ENCODE measurements around the gene GPR119.
"Not testable (repeated sequence)": the region's sequence is repeated elsewhere in the genome, so short reads cannot be mapped to it uniquely, and the experiment has no call there.

Gene GPR119

DNA sequence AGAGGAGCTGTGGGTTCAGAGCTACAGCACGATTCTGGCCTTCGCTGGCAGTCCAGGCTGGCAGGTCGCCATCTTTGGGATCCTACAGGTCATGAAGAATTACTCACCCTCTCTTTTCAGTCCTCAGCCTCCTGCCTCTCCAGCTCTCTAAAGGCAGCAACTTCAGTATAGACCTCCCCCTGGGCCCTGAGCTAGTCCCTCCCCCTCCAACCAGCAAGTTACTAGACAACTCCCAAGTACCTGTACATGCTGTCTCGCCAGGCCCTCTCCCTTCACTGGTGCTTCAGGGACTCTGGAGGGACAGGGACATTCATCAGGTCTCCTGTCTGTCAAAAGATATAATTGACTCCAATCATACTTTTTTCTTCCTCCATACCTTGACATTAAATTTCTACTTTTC is at the start of gene GPR119:
Gene GPR119, minus strand, starts transcription at position 155 of the 400 bp plus-strand sequence. CDS start 227 bp downstream, outside the sequence.
- no peak for DNase-seq (ENCODE audit: low read depth)

DNA sequence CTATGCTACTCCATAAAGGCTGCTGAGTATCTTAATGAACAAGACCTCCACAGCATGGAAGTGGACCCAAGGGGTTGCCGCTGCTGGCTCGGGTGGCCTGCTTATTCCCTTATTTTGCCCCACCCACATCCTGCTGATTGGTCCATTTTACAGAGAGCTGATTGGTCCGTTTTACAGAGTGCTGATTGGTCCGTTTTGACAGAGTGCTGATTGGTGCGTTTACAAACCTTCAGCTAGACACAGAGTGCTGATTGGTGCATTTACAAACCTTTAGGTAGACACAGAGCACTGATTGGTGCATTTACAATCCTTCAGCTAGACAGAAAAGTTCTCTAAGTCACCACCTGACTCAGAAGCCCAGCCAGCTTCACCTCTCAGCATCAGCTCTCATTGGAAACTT is 43.8 kb upstream of the GPR119 start:
- DNase-seq (ENCODE audit: low read depth): not testable (repeated sequence)

DNA sequence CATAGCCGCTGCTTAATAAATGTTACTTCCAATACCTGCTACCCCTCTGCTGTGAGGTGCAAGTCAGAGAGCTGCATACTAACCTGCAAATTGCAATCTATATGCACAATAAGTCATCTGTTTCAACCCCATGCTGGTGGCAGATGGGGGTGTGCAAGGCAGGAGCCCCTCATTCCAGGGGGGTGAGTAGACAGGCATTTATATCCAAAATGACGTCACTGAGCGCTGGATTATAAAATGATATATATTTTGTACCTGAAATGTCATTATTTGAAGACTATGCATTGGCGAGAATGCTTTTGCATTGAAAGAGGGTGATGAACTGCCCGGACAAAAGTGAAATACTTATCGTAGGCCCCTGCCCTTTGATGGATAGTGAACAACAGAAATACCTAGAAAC is 41.1 kb upstream of the GPR119 start:
- DNase-seq (ENCODE audit: low read depth): no peak

DNA sequence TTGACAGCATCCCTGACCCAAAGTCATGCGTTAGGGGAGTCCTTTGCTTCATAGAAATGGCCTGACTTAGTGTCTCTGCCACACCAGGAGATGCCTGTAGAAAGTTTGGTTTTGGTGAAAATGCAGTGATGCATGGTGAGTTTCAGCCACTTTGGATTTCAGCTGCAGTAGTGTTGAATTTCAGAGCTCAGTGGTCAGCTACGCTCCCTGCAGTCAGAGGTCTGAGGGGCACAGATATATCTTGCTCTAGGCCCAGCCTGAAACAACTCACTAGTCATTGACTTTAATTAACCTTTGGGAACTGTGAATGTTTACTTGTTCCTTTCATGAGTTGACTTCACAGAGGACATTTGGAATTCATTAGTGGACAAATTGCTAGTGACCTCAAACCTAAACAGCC is 33.8 kb upstream of the GPR119 start:
- DNase-seq (ENCODE audit: low read depth): no peak

DNA sequence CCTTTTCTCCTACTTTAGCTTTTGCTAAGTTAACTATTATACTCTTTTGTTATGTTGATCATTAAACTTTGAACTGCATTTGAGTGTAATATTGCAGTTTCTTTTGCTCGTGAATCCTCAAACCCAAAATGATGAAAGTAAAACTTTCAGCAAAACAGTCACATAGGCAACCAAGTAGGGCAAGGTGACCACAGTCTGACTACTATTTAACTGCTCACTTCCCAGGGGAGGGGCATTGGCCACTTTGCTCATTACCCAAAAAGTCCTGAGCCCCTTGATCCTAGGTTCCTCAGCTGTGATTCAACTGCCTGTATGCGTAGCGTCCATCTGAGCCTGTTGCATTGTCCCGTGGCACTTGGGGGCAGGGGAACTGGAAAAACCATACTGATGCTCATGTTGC is 33.3 kb upstream of the GPR119 start:
- DNase-seq (ENCODE audit: low read depth): no peak

DNA sequence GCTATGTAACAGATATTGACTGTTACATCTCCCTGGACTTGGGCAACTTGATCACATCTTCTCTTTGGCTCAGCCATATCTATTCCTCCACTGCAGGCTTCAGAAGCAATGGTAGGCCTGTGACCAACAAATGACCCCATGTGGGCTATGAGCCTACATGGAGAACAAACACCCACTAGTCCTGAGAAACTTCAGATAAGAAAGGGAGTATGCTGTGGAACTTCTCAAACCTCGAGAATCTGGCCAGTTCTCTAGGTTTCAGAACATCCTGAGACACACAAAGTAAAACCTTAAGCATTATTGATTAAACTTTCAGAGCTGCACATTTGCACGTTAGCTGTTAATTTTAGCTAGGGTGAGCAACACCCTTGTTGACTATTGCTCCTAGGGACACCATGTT is 32.6 kb upstream of the GPR119 start:
- no peak for DNase-seq (ENCODE audit: low read depth)

DNA sequence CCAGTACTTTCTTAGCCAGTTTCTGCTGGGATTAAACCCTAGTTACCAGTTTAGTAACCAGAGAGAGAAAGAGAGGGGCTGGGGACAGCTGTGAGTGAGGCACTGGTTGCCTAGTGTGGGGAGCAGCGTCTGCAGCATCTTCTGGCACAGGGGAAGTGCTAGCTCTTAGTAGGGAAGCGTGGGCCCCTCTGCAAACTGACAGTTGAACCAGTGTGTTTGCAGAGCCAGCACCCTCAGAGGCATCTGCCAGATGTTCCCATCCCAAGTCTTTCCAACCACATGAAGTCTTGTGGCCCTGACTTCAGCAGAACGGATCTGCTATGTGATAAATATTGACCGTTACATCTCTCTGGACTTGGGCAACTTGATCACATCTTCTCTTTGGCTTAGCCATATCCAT is 31.3 kb upstream of the GPR119 start:
- no peak for DNase-seq (ENCODE audit: low read depth)

DNA sequence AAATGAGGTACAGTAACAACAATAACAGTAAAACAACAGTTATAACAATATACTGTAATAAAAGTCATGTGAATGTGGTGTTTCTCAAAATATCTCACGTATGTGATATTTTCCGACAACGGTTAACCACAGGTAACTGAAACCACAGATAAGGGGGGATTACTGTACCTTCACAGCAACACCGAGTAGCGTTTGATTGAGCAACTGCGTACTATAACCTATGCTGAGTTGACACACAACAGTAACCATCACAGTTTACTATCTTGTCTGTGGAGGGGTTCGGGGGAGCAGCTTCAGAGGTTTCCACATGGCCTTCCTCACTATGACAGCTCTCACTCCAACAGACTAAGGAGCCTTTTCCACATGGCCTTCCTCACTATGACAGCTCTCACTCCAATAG is 29.7 kb upstream of the GPR119 start:
- no peak for DNase-seq (ENCODE audit: low read depth)

DNA sequence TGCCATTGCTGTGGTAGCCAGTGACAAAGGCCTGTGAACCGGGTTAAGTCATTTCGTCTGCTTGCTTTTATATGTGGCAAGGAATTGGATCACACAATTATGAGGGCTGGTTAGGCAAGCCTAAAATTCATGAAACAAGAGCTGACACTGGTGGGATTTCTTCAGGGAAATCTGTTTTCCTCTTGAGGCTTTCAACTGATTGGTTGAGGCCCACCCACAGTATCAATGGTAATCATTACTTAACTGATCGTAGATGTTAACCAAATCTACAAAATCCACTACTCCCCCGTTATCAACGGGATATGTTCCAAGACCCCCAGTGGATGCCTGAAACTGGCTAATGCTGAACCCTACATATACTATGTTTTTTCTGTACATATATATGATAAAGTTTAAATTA is 29.3 kb upstream of the GPR119 start:
- no peak for DNase-seq (ENCODE audit: low read depth)

DNA sequence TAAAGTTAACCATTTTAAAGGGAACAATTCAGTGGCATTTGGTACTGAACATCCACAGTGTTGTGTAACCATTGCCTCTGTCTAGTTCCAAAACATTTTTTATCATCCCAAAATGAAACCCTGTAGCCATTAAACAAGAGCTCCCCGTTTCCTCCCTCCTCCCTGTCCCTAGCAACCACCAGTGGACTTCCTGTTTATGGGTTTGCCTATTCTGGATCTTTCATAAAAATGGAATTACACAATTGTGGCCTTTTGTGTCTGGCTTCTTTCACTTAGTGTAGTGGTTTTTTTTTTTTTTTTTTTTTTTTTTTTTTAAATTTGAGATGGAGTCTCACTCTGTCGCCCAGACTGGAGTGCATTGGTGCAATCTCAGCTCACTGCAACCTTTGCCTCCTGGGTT is 27.9 kb upstream of the GPR119 start:
- no peak for DNase-seq (ENCODE audit: low read depth)

DNA sequence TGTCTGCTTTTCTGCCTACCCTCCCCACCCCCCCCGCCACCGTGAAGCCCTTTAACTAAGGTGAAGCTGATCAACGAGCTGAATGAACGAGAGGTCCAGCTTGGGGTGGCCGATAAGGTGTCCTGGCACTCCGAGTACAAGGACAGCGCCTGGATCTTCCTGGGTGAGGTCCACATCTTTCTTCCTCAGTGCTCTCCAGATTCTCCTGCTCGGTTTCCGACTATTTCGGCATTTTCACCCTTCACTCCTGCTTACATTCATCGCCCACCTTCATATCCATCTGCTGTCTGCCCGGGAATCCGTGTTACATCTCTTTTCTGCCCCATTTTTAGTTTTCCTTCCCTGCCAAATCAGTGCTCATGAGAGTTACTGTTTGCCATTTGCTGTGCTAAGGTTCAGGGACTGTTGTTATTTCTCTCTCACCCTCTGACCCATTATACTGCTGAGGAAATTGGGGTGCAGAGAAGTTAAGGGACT is 16.8 kb upstream of the GPR119 start:
- no peak for DNase-seq (ENCODE audit: low read depth)

DNA sequence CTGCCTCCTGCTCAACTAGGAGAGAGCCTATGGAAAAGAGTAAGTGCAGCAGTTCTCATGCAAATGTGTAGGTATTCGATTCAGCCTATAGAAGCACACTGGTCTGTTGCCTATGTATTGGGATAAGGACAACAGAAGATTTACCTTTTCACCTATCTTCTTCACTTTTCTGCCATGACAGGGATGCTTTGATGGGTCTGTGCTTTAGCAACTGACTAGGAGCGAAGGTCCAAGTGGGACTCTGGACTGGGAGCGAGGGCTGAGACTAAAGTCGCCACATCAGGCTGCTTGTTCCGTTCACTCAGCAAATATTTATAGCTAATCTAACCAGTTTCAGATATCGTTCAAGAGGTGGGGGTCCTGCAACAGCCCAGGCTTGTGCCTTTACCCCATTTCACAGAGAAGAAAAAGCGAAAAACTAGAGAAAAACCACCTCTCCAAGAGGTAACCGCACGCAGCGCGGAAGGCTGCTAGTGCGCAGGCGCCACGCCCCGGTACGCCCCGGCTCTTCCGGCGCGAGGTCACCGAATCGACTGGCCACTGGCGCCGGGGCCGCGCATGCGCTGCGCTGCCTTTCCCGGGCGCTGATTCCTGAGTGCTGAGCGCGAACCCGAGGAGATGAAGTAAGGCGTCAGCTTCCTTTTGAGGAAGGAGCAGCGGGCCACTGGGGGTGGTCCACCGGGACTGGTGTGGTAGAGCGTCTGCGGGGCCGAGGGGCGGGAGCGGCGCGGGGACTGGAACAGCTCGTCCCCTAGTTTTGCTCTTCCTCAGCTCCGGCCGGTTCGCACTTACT is 16.1 kb upstream of the GPR119 start, which contains the start of gene RBMX2:
Gene RBMX2, plus strand, starts transcription at position 573 of the 793 bp plus-strand sequence. Its CDS starts 46 bp downstream, at position 619.
- peak; percentile 21 for DNase-seq (ENCODE audit: low read depth)

DNA sequence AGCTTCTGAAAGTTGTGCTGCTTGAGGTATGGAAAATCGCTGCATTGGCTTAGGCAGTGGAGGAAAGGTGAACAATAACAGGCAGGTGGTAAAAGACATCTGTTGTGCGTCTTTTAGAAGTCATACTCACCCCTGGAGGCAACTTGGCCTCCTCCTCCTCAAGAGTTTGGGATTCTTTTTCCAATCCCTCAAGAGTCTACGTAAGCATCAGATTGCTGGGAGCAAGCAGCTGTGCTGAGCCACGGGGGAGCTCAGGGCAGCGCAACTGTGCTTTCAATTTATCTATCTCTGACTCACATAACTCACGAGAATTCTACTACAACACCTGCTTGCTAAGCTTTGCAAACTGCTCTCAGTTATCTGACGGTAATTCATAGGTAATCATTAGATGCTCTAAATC is 9.9 kb upstream of the GPR119 start:
- DNase-seq (ENCODE audit: low read depth): no peak

DNA sequence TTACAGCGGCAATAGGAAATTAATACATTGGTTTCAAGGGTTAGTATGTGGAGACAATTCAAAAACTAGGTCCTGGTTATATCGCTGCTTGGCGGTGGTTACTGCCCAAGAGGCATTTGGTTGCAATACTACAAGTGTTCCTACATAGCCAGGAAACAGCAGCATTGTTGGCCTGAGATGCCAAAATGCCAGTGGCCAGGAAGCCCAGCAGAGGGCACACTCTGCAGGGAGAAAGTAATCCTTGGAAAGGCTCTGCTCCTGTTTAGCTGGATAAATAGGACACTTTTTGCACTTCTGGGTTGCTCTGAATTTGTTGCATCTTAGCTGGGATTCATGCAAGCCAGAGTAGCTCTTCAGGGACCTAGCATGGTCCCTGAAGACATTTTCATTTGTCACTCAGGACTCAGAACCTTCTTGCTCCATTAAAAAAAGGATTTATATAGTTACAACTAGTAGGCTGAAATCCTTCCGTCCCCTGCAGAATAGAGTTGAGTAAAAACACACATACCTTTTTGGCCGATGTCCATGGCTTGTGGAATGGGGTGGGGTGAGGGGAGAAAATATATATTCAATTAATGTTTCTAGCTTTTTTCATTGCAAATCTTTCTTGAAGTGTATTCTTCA is 8.1 kb upstream of the GPR119 start:
- no peak for DNase-seq (ENCODE audit: low read depth)

DNA sequence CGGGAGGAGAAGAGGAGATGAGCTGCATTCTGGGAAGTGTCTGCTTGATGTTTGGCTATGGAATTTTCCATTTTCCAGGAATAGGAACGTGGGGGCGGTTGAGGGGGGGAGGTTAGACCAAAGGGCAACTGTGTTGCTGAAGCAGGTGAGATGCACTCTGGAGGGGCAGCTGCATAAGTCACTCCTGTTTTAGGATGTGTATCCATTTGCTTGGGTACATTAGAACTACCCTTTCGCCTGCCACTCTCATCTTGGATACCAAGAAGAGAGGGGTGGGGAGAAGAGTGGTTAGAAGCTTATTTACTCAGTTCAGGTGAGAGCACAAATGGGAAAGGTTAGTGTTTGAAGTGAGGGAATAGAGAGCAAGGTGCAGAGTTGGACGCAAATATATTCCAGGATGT is 934 bp upstream of the GPR119 start:
- DNase-seq (ENCODE audit: low read depth): no peak

DNA sequence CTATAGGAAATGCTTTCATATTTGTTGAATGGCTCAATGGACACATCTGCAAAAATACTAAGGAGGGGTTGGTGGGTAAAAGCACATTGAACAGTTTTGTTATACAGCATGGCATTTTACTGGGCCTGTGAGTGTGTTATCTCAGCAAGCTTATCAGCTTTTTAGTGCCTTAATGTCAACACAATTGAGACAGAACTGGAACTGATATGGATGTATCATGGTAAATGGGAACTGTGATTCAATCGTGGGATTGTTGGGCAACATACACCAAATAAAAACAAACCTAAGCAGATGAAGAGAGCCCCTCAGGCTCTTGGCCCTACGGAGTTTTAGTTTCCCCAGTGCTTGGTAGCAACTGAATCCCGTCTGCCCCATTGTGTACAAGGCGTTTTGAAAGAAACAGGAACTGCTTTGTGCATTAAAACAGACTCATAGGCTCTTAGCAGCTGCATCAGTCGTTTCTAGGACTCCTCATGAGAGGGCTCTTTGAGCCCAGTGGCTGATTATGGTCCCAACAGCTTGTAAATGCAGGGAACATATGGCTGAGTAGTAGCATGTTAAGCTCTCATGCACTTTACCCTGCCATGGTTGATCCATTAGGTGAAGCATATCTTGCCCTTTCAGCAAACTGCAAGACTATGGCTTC is 7.3 kb downstream of the GPR119 start:
- no peak for DNase-seq (ENCODE audit: low read depth)

DNA sequence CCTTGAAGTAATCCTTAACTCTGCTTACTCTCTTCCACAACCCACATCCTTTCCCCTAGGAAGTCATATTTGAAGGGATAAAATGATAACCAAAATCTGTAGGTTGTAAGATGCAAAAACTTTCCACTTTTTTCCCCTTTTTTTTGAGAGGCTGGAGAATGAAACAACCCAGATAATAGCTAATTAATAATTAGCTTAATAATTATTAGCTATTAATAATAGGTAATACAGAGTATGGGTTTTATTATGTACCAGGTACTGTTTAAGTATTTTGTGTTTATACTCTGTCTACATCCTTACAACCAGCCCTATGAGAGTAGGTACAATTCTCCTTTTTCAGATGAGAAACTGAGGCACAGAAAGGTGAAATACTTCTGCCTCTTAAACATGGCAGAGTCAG is 9.4 kb downstream of the GPR119 start:
- DNase-seq (ENCODE audit: low read depth): no peak

DNA sequence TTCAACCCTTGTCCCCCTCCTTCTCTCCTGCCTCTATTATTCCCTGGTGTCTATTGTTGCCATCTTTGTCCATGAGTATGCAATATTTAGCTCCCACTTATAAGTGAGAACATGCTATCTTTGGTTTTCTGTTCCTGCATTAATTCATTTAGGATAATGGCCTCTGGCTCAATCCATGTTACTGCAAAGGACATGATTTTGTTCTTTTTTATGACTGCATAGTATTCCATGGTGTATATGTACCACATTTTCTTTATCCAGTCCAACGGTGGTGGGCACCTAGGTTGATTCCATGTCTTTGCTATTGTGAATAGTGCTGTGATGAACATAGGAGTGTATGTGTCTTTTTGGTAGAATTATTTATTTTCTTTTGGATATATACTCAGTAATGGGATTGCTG is 33.4 kb downstream of the GPR119 start:
- not testable (repeated sequence) for DNase-seq (ENCODE audit: low read depth)

DNA sequence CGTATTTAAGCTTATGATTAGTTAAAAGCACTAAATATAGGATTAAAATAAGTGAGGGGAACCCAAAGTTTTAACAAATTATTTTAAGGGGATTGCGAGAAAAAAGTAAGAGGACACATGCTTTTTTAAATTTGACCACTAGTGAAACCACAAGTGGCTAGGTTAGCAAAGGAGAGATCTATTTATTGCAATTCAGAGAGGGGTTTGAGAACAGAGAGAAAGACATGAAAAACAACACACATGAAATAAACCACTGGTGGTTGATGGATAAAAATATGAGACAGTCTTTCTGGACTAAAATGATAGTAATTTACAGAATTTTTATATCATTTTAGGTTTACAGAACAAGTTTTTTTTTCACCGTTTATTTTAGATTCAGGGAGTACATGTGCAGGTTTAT is 33.9 kb downstream of the GPR119 start:
- no peak for DNase-seq (ENCODE audit: low read depth)

DNA sequence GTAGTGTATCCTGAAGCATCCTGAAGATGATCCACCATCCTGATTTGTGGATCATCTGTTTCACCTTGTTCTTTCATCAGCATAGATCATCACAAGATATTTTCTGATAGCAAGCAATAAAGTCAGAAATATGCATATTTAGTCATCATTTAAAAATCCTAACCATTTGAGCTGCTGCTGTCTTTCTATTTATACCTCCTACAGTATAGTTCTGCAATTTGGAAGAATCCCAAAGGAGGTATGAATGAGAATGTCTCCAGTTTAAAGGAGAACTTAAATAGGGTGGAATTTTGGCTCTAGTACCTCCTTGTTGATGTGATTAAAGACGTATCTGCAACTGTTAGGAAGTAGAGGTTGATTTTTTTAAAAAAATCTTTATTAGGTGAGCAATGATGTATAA is 38.2 kb downstream of the GPR119 start:
- no peak for DNase-seq (ENCODE audit: low read depth)

DNA sequence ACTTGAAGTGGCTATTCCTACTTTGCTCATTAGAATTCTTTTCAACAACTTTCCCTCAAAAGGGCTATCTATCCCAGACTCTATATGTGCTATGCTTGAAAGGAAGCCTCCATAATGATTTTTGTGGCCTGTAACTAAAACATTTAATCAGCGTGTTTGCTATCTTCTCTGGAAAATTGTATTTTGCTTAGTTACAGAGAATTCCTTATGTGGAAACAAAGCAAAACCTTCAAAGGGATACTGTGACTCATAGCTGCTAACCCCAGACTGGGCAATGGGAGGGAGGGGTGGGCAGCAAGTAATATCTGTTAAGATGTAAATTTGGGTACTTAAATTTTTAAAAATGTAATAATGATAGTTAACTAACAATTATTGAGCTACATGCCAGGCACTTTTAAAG is 42.1 kb downstream of the GPR119 start:
- DNase-seq (ENCODE audit: low read depth): no peak

DNA sequence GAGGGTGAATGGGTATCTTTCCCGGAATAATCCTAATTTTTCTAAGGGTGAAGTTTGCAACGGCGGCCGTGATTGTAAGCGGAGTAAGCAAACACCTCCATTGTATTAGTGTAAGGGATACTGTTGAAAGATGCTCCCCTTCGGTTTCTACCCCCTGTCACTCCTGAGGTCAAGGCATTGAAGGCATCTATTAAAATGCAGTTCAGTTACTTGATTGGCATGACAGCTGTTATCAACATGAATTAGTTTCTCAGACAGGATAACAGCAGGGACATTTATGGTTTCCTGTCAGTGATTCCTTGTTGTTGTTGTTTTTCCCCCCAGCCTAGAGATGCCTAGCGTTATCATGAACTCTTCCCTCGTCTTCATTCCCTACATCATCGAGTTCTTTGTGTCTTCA is 45.2 kb downstream of the GPR119 start:
- DNase-seq (ENCODE audit: low read depth): no peak
